Uterus (tissue), 2 donors: ENCODE data around the gene CALCR.

Experiments used
- POLR2A ChIP-seq, 2 donors: fragments of 450-650 bp; IDR thresholded peaks; one replicate each; pipeline ENCODE4 v1.6.1; 2016; ENCODE audit warnings: antibody characterized with exemption in 2 of 2, mild to moderate bottlenecking in 1 of 2, moderate library complexity in 1 of 2
- TF ChIP-seq, protein P1 (sequence below), 4 experiments: fragments of 200-600 bp in 2 of 4; fragments of 450-650 bp in 2 of 4; sonication (generic) in 2 of 4; IDR thresholded peaks; one replicate each; pipeline ENCODE4 v1.5.1; 2016 to 2019; ENCODE audit warnings: antibody characterized with exemption in 4 of 4, mild to moderate bottlenecking in 2 of 4, moderate library complexity in 1 of 4

DNA sequence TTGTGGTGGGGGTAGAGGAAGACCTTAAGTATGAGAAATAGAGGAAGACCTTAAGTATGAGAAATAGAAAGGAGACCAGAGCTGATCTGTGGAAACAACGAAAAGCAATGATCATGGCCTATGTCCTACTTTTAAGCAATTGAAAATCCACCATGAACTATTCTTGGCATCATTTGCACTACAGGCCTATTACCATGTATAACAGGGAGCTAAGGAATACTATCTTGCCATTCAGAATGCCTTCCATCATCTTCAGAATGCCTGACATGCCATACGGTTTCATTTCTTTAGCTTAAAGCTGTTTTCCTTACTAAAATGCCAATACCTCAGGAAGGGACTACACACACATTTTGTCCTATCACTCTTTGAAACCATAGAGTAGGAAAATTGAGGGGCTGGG lies 127.0 kb downstream of the CALCR start:
- TF ChIP-seq, protein P1, sequence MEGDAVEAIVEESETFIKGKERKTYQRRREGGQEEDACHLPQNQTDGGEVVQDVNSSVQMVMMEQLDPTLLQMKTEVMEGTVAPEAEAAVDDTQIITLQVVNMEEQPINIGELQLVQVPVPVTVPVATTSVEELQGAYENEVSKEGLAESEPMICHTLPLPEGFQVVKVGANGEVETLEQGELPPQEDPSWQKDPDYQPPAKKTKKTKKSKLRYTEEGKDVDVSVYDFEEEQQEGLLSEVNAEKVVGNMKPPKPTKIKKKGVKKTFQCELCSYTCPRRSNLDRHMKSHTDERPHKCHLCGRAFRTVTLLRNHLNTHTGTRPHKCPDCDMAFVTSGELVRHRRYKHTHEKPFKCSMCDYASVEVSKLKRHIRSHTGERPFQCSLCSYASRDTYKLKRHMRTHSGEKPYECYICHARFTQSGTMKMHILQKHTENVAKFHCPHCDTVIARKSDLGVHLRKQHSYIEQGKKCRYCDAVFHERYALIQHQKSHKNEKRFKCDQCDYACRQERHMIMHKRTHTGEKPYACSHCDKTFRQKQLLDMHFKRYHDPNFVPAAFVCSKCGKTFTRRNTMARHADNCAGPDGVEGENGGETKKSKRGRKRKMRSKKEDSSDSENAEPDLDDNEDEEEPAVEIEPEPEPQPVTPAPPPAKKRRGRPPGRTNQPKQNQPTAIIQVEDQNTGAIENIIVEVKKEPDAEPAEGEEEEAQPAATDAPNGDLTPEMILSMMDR (IDR thresholded peaks at IDR 0.05): no peak
- TF ChIP-seq POLR2A (IDR thresholded peaks at IDR 0.05): no peak
